GM19395 (cell line): Measurements from ENCODE around the gene PRAMEF27.
"Not testable (repeated sequence)": the region's sequence is repeated elsewhere in the genome, so short reads cannot be mapped to it uniquely, and the experiment has no call there.

Experiments
- ATAC-seq: cut with Tn5 transposase; IDR thresholded peaks from one replicate; pipeline ENCODE4 v1.9.1; 2021; ENCODE audit warnings: mild to moderate bottlenecking, moderate library complexity; ENCODE audit not compliant: unreplicated experiment

The PRAMEF27 gene

DNA sequence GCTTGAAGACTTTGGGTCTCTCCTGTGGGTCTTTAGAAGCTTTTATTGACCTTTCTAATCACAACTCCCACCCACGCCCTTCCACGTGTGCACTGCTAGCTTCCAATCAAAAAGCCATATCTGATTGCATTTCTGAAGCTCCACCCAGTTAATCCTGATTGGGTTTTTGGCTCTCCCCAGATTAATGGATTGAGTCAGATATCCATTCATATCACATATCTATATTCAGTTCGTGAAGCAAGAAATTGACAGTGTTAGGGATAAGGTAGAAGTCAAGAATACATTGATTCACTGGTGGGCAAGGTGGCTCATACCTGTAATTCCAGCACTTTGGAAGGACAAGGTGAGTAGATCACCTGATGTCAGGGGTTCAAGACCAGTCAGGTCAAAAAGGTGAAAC lies at the start of gene PRAMEF27:
TSS of gene PRAMEF27 (minus strand) at position 101 of the 400 bp plus-strand sequence. CDS start 2,916 bp downstream, outside the sequence.
- ATAC-seq = not testable (repeated sequence)

DNA sequence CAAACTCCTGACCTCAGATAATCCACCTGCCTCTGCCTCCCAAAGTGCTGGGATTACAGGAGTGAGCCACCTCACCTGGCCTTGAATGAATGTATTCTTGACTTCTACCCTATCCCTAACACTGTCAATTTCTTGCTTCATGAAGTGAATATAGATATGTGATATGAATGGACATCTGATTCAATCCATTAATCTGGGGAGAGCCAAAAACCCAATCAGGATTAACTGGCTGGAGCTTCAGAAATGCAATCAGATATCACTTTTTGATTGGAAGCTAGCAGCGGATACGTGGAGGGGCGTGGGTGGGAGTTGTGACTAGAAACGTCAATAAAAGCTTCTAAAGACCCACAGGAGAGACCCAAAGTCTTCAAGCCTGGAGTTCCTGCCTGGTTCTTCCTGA lies 14.1 kb upstream of the PRAMEF27 start, which contains the start of gene PRAMEF25:
TSS of gene PRAMEF25 (plus strand) at position 301 of the 400 bp plus-strand sequence. CDS start 2,920 bp downstream, outside the sequence.
- ATAC-seq = not testable (repeated sequence)

DNA sequence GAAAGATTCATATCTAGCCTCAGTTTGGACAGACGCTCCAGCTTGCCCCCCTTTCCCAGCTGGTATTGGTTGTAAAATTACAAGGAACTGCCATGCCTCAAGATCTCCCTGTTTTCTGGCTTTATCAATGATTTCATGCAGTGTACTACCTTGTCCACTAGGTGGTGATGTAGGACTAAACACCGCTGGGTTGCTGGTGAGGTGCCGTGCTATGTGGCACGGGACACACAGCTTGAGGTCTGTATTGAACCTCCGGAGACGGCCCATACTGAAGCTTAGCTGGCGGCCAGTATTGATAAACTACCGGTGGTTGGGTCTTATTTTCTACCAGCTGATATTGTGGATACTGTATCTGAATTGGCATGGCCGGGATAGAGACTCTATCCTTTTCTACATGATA lies 36.5 kb downstream of the PRAMEF27 start:
- ATAC-seq = not testable (repeated sequence)

DNA sequence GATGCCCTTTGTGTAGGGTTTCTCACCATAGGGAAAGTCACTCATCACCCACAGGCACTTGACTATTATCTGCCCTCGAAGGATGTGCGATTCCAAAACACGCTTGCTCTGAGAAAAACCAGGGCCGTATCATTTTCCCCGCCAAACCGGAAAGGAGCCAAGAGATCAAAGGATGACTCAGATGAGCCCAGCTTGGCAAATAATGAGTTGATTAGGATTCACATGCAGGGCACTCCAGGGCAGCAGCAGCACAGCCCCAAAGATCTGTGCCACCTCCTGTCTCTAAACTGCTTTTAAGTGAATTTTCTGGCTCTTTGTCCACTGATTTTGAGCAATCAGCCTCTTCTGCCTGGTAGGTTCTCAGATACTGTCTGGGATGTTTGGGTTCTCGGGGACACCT lies 44.4 kb downstream of the PRAMEF27 start:
- ATAC-seq = not testable (repeated sequence)

DNA sequence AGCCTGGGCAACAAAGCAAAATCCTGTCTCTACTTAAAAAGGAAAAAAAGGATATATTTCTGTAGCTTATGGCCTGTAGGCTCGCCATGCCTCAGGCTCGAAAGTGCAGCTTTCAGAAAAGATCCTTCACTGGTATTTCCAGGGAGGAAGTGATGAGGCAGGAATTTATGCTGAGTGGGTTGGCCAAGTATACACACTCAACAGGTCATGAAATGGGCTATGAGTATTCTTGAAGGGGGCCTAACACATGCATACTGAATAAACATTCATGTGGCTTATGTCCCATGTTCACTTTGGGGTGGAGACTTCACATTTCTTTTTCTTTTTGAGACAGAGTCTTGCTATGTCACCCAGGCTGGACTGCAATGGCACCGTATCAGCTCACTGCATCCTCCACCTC lies 47.0 kb downstream of the PRAMEF27 start:
- not testable (repeated sequence) for ATAC-seq

GRCh38 chr1:13005732-13006131 lies 50.6 kb downstream of the PRAMEF27 start:
- not testable (repeated sequence) for ATAC-seq
